H9 (cell line): ENCODE measurements around the gene HSH2D. TPM values are rescaled to one million over a fixed set of nuclear protein-coding genes. Genes with fewer than 3 reads are reported as not detected.
A peak's percentile ranks its signal among the peaks of the same experiment; 100 is the strongest.

Experiments
- DNase-seq: peaks from one replicate; pipeline ENCODE4 v3.0.0-alpha.2; 2017
- H2AFZ ChIP-seq: one replicate; pipeline ENCODE4 v1.6.1; 2013; ENCODE audit warnings: mild to moderate bottlenecking, low read length, control low read depth, moderate library complexity
- H2AK5ac ChIP-seq: 2 replicates; pipeline ENCODE4 v1.6.1; 2013; ENCODE audit warnings: low read length, control low read depth, mixed read lengths; ENCODE audit not compliant: insufficient read length
- H2BK120ac ChIP-seq: one replicate; pipeline ENCODE4 v1.6.1; 2013; ENCODE audit warnings: low read depth, mild to moderate bottlenecking, low read length, control low read depth, inconsistent platforms; ENCODE audit not compliant: poor library complexity, severe bottlenecking
- H2BK12ac ChIP-seq: 2 replicates; pipeline ENCODE4 v1.6.1; 2013; ENCODE audit warnings: low read length, control low read depth, mixed read lengths, low read depth; ENCODE audit not compliant: insufficient read length
- H2BK15ac ChIP-seq: 2 replicates; pipeline ENCODE4 v1.6.1; 2013; ENCODE audit warnings: low read depth, low read length, control low read depth
- H2BK20ac ChIP-seq: one replicate; pipeline ENCODE4 v1.6.1; 2013; ENCODE audit warnings: low read depth, mild to moderate bottlenecking, low read length, control low read depth, inconsistent platforms; ENCODE audit not compliant: poor library complexity, severe bottlenecking
- H2BK5ac ChIP-seq: 2 replicates; pipeline ENCODE4 v1.6.1; 2013; ENCODE audit warnings: low read length, control low read depth, mixed read lengths; ENCODE audit not compliant: insufficient read length
- H3K14ac ChIP-seq: 2 replicates; pipeline ENCODE4 v1.6.1; 2013; ENCODE audit warnings: low read length, control low read depth; ENCODE audit not compliant: insufficient read depth
- H3K18ac ChIP-seq: 2 replicates; pipeline ENCODE4 v1.6.1; 2013; ENCODE audit warnings: low read depth, mild to moderate bottlenecking, mixed read lengths, low read length, control low read depth; ENCODE audit not compliant: insufficient read length
- H3K23ac ChIP-seq: 2 replicates; pipeline ENCODE4 v1.6.1; 2013; ENCODE audit warnings: low read length, control low read depth, mixed read lengths, low read depth; ENCODE audit not compliant: insufficient read length
- H3K23me2 ChIP-seq: 2 replicates; pipeline ENCODE4 v1.6.1; 2013; ENCODE audit warnings: low read depth, mild to moderate bottlenecking, mixed read lengths, low read length, control low read depth; ENCODE audit not compliant: insufficient read length, poor library complexity, severe bottlenecking
- H3K27ac ChIP-seq: 2 replicates; pipeline ENCODE4 v1.5.1; 2013; ENCODE audit warnings: low read length, control low read depth, mixed read lengths, low read depth; ENCODE audit not compliant: insufficient read length
- H3K27me3 ChIP-seq: 2 replicates; pipeline ENCODE4 v1.6.1; 2013; ENCODE audit warnings: low read length, control low read depth, inconsistent platforms; ENCODE audit not compliant: insufficient read depth
- H3K4ac ChIP-seq: 2 replicates; pipeline ENCODE4 v1.6.1; 2013; ENCODE audit warnings: low read depth, mild to moderate bottlenecking, control low read depth, inconsistent platforms, low read length, moderate library complexity
- H3K4me1 ChIP-seq: 2 replicates; pipeline ENCODE4 v1.6.1; 2013; ENCODE audit warnings: low read length, control low read depth, inconsistent platforms; ENCODE audit not compliant: insufficient read depth
- H3K4me2 ChIP-seq: 2 replicates; pipeline ENCODE4 v1.6.1; 2013; ENCODE audit warnings: low read length, control low read depth, mixed read lengths; ENCODE audit not compliant: insufficient read length, insufficient read depth
- H3K56ac ChIP-seq: 2 replicates; pipeline ENCODE4 v1.6.1; 2013; ENCODE audit warnings: low read depth, mild to moderate bottlenecking, mixed read lengths, low read length, control low read depth; ENCODE audit not compliant: insufficient read length
- H3K79me1 ChIP-seq: 2 replicates; pipeline ENCODE4 v1.6.1; 2013; ENCODE audit warnings: low read depth, mild to moderate bottlenecking, moderate library complexity, low read length, control low read depth, inconsistent platforms; ENCODE audit not compliant: insufficient read depth, poor library complexity, severe bottlenecking
- H3K79me2 ChIP-seq: 2 replicates; pipeline ENCODE4 v1.6.1; 2013; ENCODE audit warnings: low read length, control low read depth, inconsistent platforms; ENCODE audit not compliant: insufficient read depth
- H3K9ac ChIP-seq: 2 replicates; pipeline ENCODE4 v1.6.1; 2013; ENCODE audit warnings: low read length, control low read depth, mixed read lengths; ENCODE audit not compliant: insufficient read length; ENCODE audit errors: extremely low read depth
- H3K9me3 ChIP-seq: one replicate; pipeline ENCODE4 v1.6.1; 2013; ENCODE audit warnings: low read depth, low read length, inconsistent platforms; ENCODE audit not compliant: control insufficient read depth
- H3T11ph ChIP-seq: one replicate; pipeline ENCODE4 v1.6.1; 2013; ENCODE audit warnings: mild to moderate bottlenecking, low read length, control low read depth, inconsistent platforms
- H4K20me1 ChIP-seq: one replicate; pipeline ENCODE4 v1.6.1; 2013; ENCODE audit not compliant: control insufficient read depth, insufficient read length, insufficient read depth
- H4K5ac ChIP-seq: 2 replicates; pipeline ENCODE4 v1.6.1; 2013; ENCODE audit warnings: low read depth, mild to moderate bottlenecking, mixed read lengths, low read length, control low read depth; ENCODE audit not compliant: insufficient read length
- H4K8ac ChIP-seq: replicated peaks from 2 replicates; pipeline ENCODE4 v1.6.1; 2013; ENCODE audit warnings: low read length, control low read depth, mixed read lengths, low read depth; ENCODE audit not compliant: insufficient read length
- H4K91ac ChIP-seq: 2 replicates; pipeline ENCODE4 v1.6.1; 2013; ENCODE audit warnings: low read depth, mild to moderate bottlenecking, moderate library complexity, mixed read lengths, low read length, control low read depth; ENCODE audit not compliant: insufficient read length
- H3K27ac Mint-ChIP-seq, 3 experiments: 2 replicates in 2 of 3; 3 replicates in 1 of 3; pipeline ENCODE4 v1.8.0; 2020 to 2021; ENCODE audit warnings: mixed read lengths in 3 of 3, mild to moderate bottlenecking in 1 of 3, moderate library complexity in 1 of 3
- H3K27me3 Mint-ChIP-seq: 2 replicates; pipeline ENCODE4 v1.8.0; 2021; ENCODE audit warnings: low read depth, mild to moderate bottlenecking, moderate library complexity, mixed read lengths
- H3K36me3 Mint-ChIP-seq, 3 experiments: 2 replicates in 2 of 3; 3 replicates in 1 of 3; pipeline ENCODE4 v1.8.0; 2020 to 2021; ENCODE audit warnings: low read depth in 3 of 3, mixed read lengths in 3 of 3; ENCODE audit not compliant: insufficient read depth in 1 of 3
- H3K4me1 Mint-ChIP-seq, 2 experiments: 2 replicates each; pipeline ENCODE4 v1.8.0; 2020; ENCODE audit warnings: mixed read lengths in 2 of 2
- H3K4me3 Mint-ChIP-seq, 2 experiments: 2 replicates in 1 of 2; 3 replicates in 1 of 2; pipeline ENCODE4 v1.8.0; 2020 to 2021; ENCODE audit warnings: mild to moderate bottlenecking in 2 of 2, mixed read lengths in 2 of 2, moderate library complexity in 1 of 2
- H3K9me3 Mint-ChIP-seq, 2 experiments: 2 replicates in 1 of 2; 3 replicates in 1 of 2; pipeline ENCODE4 v1.8.0; 2020; ENCODE audit warnings: mild to moderate bottlenecking in 2 of 2, mixed read lengths in 2 of 2, moderate library complexity in 1 of 2
- WGBS: extraction: QIAGEN DNeasy Blood & Tissue Kit; methylation state at CpG from one replicate; pipeline ENCODE4 v1.1.7; 2013; ENCODE audit warnings: missing lambda C conversion rate, low lambda C conversion rate, mixed read lengths; ENCODE audit not compliant: insufficient read length; ENCODE audit errors: extremely low coverage; 5-methylcytosine and 5-hydroxymethylcytosine counted together
- total RNA-seq: library from RNA; stranded (reverse); gene quantifications from 2 replicates; pipeline ENCODE4 v1.2.1, GENCODE V29; 2021
- TF ChIP-seq, protein P1 (sequence below): fragments of 200-600 bp; sonication (generic); conservative IDR thresholded peaks from 3 replicates; pipeline ENCODE4 v1.8.0; 2021; ENCODE audit warnings: antibody characterized with exemption, mild to moderate bottlenecking

HSH2D gene
- total RNA-seq, 1 experiment from 2014 or later: 2.3 TPM

DNA sequence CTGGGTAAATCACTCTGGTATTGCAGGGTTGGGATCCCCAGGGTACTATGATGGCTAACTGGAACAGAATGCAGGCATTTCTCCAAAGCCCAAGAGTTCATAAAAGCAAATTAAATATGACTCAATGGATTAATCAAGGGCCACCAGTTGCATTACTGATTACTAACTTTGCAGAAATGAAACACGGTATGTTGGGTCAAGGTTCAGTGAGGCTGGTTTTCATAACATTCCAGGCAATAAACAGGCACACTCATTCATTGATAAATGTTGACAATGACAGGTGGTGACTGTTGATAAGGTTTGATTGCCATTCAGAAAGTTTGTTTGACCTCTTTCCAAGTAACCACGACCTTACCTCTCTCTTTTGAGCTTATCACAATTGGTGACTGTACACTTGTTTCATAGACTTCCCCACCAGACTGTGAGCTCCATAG lies 53.7 kb downstream of the HSH2D start:
- Histone ChIP-seq H4K20me1 (no peaks in the 10 kb centered on the region), H4K8ac (no peak overlapping the region), H3K23ac (no peak overlapping the region), H2BK5ac (no peak overlapping the region), H3K27me3 (no peaks in the 10 kb centered on the region), H3K4ac (no peak overlapping the region), H2BK120ac (no peak overlapping the region), H3K79me2 (no peaks in the 10 kb centered on the region), H3K56ac (no peak overlapping the region), H3K14ac (no peak overlapping the region), H2AK5ac (no peak overlapping the region), H3K9me3 (no peaks in the 10 kb centered on the region), H3K4me1 (no peaks in the 10 kb centered on the region; the same call in 1 of the 2 replicates), H3K23me2 (peaks cover 2% of the 10 kb centered on the region), H2BK15ac (no peak overlapping the region), H3K18ac (no peak overlapping the region), H2BK12ac (no peak overlapping the region), H3K9ac (peak overlapping the region; percentile 57), H2BK20ac (no peak overlapping the region), H3K79me1 (no peaks in the 10 kb centered on the region), H3T11ph (no peak overlapping the region), H2AFZ (no peak overlapping the region), H4K5ac (no peak overlapping the region), H4K91ac (no peak overlapping the region), H3K4me2 (peak overlapping the region; percentile 70), H3K27ac (no peak overlapping the region)
- peak overlapping the region in 2 of 3 experiments; percentile 78 to 93; a peak in 4 of 7 replicates for H3K27ac Mint-ChIP-seq
- H3K4me1 Mint-ChIP-seq: peaks cover 15 to 17% of the 10 kb centered on the region in 2 experiments
- no peaks in the 10 kb centered on the region for H3K27me3 Mint-ChIP-seq
- TF ChIP-seq, protein P1, sequence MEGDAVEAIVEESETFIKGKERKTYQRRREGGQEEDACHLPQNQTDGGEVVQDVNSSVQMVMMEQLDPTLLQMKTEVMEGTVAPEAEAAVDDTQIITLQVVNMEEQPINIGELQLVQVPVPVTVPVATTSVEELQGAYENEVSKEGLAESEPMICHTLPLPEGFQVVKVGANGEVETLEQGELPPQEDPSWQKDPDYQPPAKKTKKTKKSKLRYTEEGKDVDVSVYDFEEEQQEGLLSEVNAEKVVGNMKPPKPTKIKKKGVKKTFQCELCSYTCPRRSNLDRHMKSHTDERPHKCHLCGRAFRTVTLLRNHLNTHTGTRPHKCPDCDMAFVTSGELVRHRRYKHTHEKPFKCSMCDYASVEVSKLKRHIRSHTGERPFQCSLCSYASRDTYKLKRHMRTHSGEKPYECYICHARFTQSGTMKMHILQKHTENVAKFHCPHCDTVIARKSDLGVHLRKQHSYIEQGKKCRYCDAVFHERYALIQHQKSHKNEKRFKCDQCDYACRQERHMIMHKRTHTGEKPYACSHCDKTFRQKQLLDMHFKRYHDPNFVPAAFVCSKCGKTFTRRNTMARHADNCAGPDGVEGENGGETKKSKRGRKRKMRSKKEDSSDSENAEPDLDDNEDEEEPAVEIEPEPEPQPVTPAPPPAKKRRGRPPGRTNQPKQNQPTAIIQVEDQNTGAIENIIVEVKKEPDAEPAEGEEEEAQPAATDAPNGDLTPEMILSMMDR: no peak
- no CpG with 5 or more reads among the region's 2 CpGs for WGBS
- H3K36me3 Mint-ChIP-seq: peaks cover 0 to 8% (median 0%) of the 10 kb centered on the region in 3 experiments; a peak in 2 of 7 replicates
- H3K9me3 Mint-ChIP-seq: no peaks in the 10 kb centered on the region
- peak overlapping the region; percentile 76 to 88 for H3K4me3 Mint-ChIP-seq
- no peak for DNase-seq
